Keratinocyte (primary cell): ENCODE measurements around the gene RHBDD1.

Experiments used
- EZH2 ChIP-seq: IDR thresholded peaks from one replicate; pipeline ENCODE4 v1.6.1; 2012; ENCODE audit warnings: inconsistent platforms, mild to moderate bottlenecking, low read length, moderate library complexity
- TF ChIP-seq, protein P1 (sequence below), 3 experiments: IDR thresholded peaks in 1 of 3; conservative IDR thresholded peaks in 1 of 3; optimal IDR thresholded peaks in 1 of 3; 2 replicates in 2 of 3; 3 replicates in 1 of 3; pipeline versions ENCODE3 to v1.5.1; 2011; ENCODE audit warnings: low read length in 3 of 3, mild to moderate bottlenecking in 3 of 3, moderate library complexity in 2 of 3, control low read depth in 1 of 3, inconsistent platforms in 1 of 3; ENCODE audit not compliant: insufficient read depth in 2 of 3; ENCODE audit errors: extremely low read depth in 1 of 3

GRCh38 chr2:226962176-226962773 is 126.4 kb downstream of the RHBDD1 start:
- TF ChIP-seq, protein P1, sequence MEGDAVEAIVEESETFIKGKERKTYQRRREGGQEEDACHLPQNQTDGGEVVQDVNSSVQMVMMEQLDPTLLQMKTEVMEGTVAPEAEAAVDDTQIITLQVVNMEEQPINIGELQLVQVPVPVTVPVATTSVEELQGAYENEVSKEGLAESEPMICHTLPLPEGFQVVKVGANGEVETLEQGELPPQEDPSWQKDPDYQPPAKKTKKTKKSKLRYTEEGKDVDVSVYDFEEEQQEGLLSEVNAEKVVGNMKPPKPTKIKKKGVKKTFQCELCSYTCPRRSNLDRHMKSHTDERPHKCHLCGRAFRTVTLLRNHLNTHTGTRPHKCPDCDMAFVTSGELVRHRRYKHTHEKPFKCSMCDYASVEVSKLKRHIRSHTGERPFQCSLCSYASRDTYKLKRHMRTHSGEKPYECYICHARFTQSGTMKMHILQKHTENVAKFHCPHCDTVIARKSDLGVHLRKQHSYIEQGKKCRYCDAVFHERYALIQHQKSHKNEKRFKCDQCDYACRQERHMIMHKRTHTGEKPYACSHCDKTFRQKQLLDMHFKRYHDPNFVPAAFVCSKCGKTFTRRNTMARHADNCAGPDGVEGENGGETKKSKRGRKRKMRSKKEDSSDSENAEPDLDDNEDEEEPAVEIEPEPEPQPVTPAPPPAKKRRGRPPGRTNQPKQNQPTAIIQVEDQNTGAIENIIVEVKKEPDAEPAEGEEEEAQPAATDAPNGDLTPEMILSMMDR (optimal IDR thresholded peaks at IDR 0.05 in 1 of 3, IDR thresholded peaks at IDR 0.05 in 1 of 3, conservative IDR thresholded peaks at IDR 0.05 in 1 of 3; ENCODE audit: extremely low read depth in 1 of 3, insufficient read depth in 2 of 3, low read length in 3 of 3): no peak
- no peak for TF ChIP-seq EZH2
